Measurements from ENCODE around the gene KCNV2.

KCNV2 gene

GRCh38 chr9:2778816-2779215, 61.5 kb downstream of the KCNV2 start:
- TF ChIP-seq, protein P1, sequence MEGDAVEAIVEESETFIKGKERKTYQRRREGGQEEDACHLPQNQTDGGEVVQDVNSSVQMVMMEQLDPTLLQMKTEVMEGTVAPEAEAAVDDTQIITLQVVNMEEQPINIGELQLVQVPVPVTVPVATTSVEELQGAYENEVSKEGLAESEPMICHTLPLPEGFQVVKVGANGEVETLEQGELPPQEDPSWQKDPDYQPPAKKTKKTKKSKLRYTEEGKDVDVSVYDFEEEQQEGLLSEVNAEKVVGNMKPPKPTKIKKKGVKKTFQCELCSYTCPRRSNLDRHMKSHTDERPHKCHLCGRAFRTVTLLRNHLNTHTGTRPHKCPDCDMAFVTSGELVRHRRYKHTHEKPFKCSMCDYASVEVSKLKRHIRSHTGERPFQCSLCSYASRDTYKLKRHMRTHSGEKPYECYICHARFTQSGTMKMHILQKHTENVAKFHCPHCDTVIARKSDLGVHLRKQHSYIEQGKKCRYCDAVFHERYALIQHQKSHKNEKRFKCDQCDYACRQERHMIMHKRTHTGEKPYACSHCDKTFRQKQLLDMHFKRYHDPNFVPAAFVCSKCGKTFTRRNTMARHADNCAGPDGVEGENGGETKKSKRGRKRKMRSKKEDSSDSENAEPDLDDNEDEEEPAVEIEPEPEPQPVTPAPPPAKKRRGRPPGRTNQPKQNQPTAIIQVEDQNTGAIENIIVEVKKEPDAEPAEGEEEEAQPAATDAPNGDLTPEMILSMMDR (IDR thresholded peaks at IDR 0.05; ENCODE audit: insufficient read depth, low read depth, low read length, missing control alignments): no peak
- DNase-seq (ENCODE audit: low read depth): no peak
- H3K4me3 ChIP-seq (ENCODE audit: low read length): no peak overlapping the region

All from epithelial cell of esophagus (primary cell).